ENCODE measurements around the gene TMTC4.
"Not testable (repeated sequence)": the region's sequence is repeated elsewhere in the genome, so short reads cannot be mapped to it uniquely, and the experiment has no call there.

TMTC4 gene

GRCh38 chr13:100689191-100689590 lies 14.6 kb upstream of the TMTC4 start:
- Histone ChIP-seq H3K27ac (ENCODE audit: low read length) (no peak overlapping the region), H3K36me3 (ENCODE audit: control insufficient read depth in 2 of 2, insufficient read depth in 2 of 2, low read length in 2 of 2) (no peaks in the 10 kb centered on the region), H3K27me3 (ENCODE audit: control insufficient read depth in 1 of 2, insufficient read depth in 2 of 2, low read length in 2 of 2) (no peaks in the 10 kb centered on the region), H3K4me1 (ENCODE audit: control insufficient read depth, insufficient read depth, low read length) (no peaks in the 10 kb centered on the region), H3K9me3 (ENCODE audit: control insufficient read depth in 2 of 2, low read length in 2 of 2) (peaks cover 0 to 2% of the 10 kb centered on the region in 2 donors), H3K9ac (ENCODE audit: low read length in 2 of 2) (no peak overlapping the region), H3K4me3 (ENCODE audit: low read length in 2 of 2) (no peak overlapping the region)

DNA sequence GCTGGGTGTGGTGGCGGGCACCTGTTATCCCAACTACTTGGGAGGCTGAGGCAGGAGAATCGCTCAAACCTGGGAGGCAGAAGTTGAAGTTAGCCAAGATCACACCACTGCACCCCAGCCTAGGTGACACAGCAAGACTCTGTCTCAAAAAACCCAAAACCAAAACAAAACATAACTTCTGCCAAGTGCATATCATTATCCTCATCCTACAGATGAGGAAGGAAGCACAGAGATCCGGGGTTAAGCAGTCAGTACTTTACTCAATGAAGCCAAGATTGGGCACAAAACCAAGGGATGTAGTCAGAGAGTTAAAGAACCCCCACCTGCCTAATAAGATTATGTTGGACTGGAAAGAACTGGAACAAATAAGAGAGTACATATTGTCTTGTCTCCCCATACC lies 5.5 kb upstream of the TMTC4 start:
- no peaks in the 10 kb centered on the region for H3K36me3 ChIP-seq (ENCODE audit: control insufficient read depth in 2 of 2, insufficient read depth in 2 of 2, low read length in 2 of 2)
- H3K27ac ChIP-seq (ENCODE audit: low read length) = no peak overlapping the region
- no peak overlapping the region for H3K9ac ChIP-seq (ENCODE audit: low read length in 2 of 2)
- H3K4me3 ChIP-seq (ENCODE audit: low read length in 2 of 2) = no peak overlapping the region
- H3K4me1 ChIP-seq (ENCODE audit: control insufficient read depth, insufficient read depth, low read length) = no peaks in the 10 kb centered on the region
- H3K27me3 ChIP-seq (ENCODE audit: control insufficient read depth in 1 of 2, insufficient read depth in 2 of 2, low read length in 2 of 2) = peaks cover 0 to 2% of the 10 kb centered on the region in 2 donors
- H3K9me3 ChIP-seq (ENCODE audit: control insufficient read depth in 2 of 2, low read length in 2 of 2) = no peaks in the 10 kb centered on the region

GRCh38 chr13:100677128-100677527 lies 2.5 kb upstream of the TMTC4 start:
- peaks cover 12% of the 10 kb centered on the region for H3K4me1 ChIP-seq (ENCODE audit: control insufficient read depth, insufficient read depth, low read length)
- not testable (repeated sequence) for H3K36me3 ChIP-seq (ENCODE audit: control insufficient read depth in 2 of 2, insufficient read depth in 2 of 2, low read length in 2 of 2); H3K4me3 ChIP-seq (ENCODE audit: low read length in 2 of 2); H3K27me3 ChIP-seq (ENCODE audit: control insufficient read depth in 1 of 2, insufficient read depth in 2 of 2, low read length in 2 of 2); H3K9ac ChIP-seq (ENCODE audit: low read length in 2 of 2); H3K27ac ChIP-seq (ENCODE audit: low read length); H3K9me3 ChIP-seq (ENCODE audit: control insufficient read depth in 2 of 2, low read length in 2 of 2)

GRCh38 chr13:100675661-100676129 lies 1.1 kb upstream of the TMTC4 start:
- Histone ChIP-seq H3K27ac (ENCODE audit: low read length) (no peak overlapping the region), H3K4me1 (ENCODE audit: control insufficient read depth, insufficient read depth, low read length) (peaks cover 12% of the 10 kb centered on the region), H3K9ac (ENCODE audit: low read length in 2 of 2) (peak overlapping the region in 1 of 2 donors; percentile 83), H3K4me3 (ENCODE audit: low read length in 2 of 2) (peak overlapping the region; percentile 88 to 89), H3K27me3 (ENCODE audit: control insufficient read depth in 1 of 2, insufficient read depth in 2 of 2, low read length in 2 of 2) (peaks cover 0 to 2% of the 10 kb centered on the region in 2 donors), H3K36me3 (ENCODE audit: control insufficient read depth in 2 of 2, insufficient read depth in 2 of 2, low read length in 2 of 2) (no peaks in the 10 kb centered on the region), H3K9me3 (ENCODE audit: control insufficient read depth in 2 of 2, low read length in 2 of 2) (no peaks in the 10 kb centered on the region)

- Histone ChIP-seq H3K9me3 (ENCODE audit: control insufficient read depth in 2 of 2, low read length in 2 of 2) (no peaks in the 10 kb centered on the region), H3K36me3 (ENCODE audit: control insufficient read depth in 2 of 2, insufficient read depth in 2 of 2, low read length in 2 of 2) (peaks cover under 1 to 3% of the 10 kb centered on the region in 2 donors), H3K9ac (ENCODE audit: low read length in 2 of 2) (peak overlapping the region; percentile 80 to 83), H3K4me1 (ENCODE audit: control insufficient read depth, insufficient read depth, low read length) (peaks cover 12% of the 10 kb centered on the region), H3K27ac (ENCODE audit: low read length) (peak overlapping the region; percentile 49), H3K4me3 (ENCODE audit: low read length in 2 of 2) (peak overlapping the region; percentile 88 to 89), H3K27me3 (ENCODE audit: control insufficient read depth in 1 of 2, insufficient read depth in 2 of 2, low read length in 2 of 2) (peaks cover 0 to 2% of the 10 kb centered on the region in 2 donors)
These were observed 471 bp upstream of the TMTC4 start for GRCh38 chr13:100674872-100675660.

DNA sequence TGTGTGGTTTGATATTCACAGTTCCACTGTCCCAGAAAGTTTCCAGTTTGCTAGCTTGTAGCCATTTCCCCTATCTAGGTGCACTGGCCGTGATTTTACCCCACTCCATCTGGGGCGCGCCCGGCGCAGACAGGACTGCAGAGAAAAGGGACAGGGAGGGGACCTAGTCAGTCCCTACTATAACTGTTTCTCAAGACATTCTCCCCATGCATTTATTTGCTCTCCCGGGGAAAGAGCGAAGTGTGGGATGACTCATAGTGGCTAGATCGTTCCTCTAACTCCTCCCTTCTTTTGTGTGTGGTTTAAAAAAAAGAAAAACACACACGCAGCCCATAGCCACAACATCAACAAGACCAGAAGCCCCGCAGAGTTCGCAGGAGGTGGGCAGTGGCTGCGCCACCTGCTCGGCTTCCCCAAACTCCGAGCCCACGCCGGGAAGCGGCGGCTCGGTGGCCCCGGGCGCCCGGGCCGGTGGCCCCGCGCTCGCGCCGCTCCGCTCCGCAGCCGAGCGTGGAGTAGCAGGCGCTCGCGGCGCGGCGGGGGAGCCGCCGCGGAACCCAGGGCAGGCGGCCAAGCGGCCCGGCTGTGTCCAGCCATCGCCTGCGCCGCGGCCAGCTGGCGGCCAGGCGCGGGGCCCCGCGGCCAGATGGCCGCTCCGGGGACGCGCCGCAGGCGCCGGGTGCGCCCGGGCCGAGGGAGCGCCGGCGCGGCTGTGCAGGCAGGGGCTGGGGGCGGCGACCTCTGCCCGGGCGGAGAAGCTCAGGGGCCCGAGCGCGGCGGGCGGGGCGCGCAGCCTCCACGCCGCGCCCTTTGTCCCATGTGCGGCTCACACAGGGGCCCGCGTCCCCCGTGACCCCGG lies 653 bp downstream of the TMTC4 start:
- H3K27ac ChIP-seq (ENCODE audit: low read length) = peak overlapping the region; percentile 31
- H3K9ac ChIP-seq (ENCODE audit: low read length in 2 of 2) = peak overlapping the region; percentile 58 to 63
- H3K36me3 ChIP-seq (ENCODE audit: control insufficient read depth in 2 of 2, insufficient read depth in 2 of 2, low read length in 2 of 2) = peaks cover 4 to 5% of the 10 kb centered on the region in 2 donors
- H3K27me3 ChIP-seq (ENCODE audit: control insufficient read depth in 1 of 2, insufficient read depth in 2 of 2, low read length in 2 of 2) = no peaks in the 10 kb centered on the region
- peaks cover 12% of the 10 kb centered on the region for H3K4me1 ChIP-seq (ENCODE audit: control insufficient read depth, insufficient read depth, low read length)
- H3K4me3 ChIP-seq (ENCODE audit: low read length in 2 of 2) = peak overlapping the region; percentile 71 to 88
- no peaks in the 10 kb centered on the region for H3K9me3 ChIP-seq (ENCODE audit: control insufficient read depth in 2 of 2, low read length in 2 of 2)

GRCh38 chr13:100673376-100673712 lies 1.3 kb downstream of the TMTC4 start:
- Histone ChIP-seq H3K27ac (ENCODE audit: low read length) (peak overlapping the region; percentile 31), H3K4me1 (ENCODE audit: control insufficient read depth, insufficient read depth, low read length) (peaks cover 12% of the 10 kb centered on the region), H3K36me3 (ENCODE audit: control insufficient read depth in 2 of 2, insufficient read depth in 2 of 2, low read length in 2 of 2) (peaks cover 7 to 8% of the 10 kb centered on the region in 2 donors), H3K27me3 (ENCODE audit: control insufficient read depth in 1 of 2, insufficient read depth in 2 of 2, low read length in 2 of 2) (no peaks in the 10 kb centered on the region), H3K4me3 (ENCODE audit: low read length in 2 of 2) (peak overlapping the region; percentile 71 to 88), H3K9ac (ENCODE audit: low read length in 2 of 2) (peak overlapping the region; percentile 47 to 58), H3K9me3 (ENCODE audit: control insufficient read depth in 2 of 2, low read length in 2 of 2) (no peaks in the 10 kb centered on the region)

GRCh38 chr13:100671389-100672182 lies 3.0 kb downstream of the TMTC4 start:
- H3K36me3 ChIP-seq (ENCODE audit: control insufficient read depth in 2 of 2, insufficient read depth in 2 of 2, low read length in 2 of 2) = peaks cover 15 to 17% of the 10 kb centered on the region in 2 donors
- H3K9ac ChIP-seq (ENCODE audit: low read length in 2 of 2) = no peak overlapping the region
- peaks cover 12% of the 10 kb centered on the region for H3K4me1 ChIP-seq (ENCODE audit: control insufficient read depth, insufficient read depth, low read length)
- H3K27me3 ChIP-seq (ENCODE audit: control insufficient read depth in 1 of 2, insufficient read depth in 2 of 2, low read length in 2 of 2) = no peaks in the 10 kb centered on the region
- H3K4me3 ChIP-seq (ENCODE audit: low read length in 2 of 2) = no peak overlapping the region
- H3K9me3 ChIP-seq (ENCODE audit: control insufficient read depth in 2 of 2, low read length in 2 of 2) = no peaks in the 10 kb centered on the region
- no peak overlapping the region for H3K27ac ChIP-seq (ENCODE audit: low read length)

GRCh38 chr13:100668408-100668807 lies 6.2 kb downstream of the TMTC4 start:
- no peaks in the 10 kb centered on the region for H3K27me3 ChIP-seq (ENCODE audit: control insufficient read depth in 1 of 2, insufficient read depth in 2 of 2, low read length in 2 of 2)
- peaks cover 33 to 40% of the 10 kb centered on the region in 2 donors for H3K36me3 ChIP-seq (ENCODE audit: control insufficient read depth in 2 of 2, insufficient read depth in 2 of 2, low read length in 2 of 2)
- no peak overlapping the region for H3K9ac ChIP-seq (ENCODE audit: low read length in 2 of 2)
- H3K4me1 ChIP-seq (ENCODE audit: control insufficient read depth, insufficient read depth, low read length) = peaks cover 7% of the 10 kb centered on the region
- H3K27ac ChIP-seq (ENCODE audit: low read length) = no peak overlapping the region
- no peaks in the 10 kb centered on the region for H3K9me3 ChIP-seq (ENCODE audit: control insufficient read depth in 2 of 2, low read length in 2 of 2)
- H3K4me3 ChIP-seq (ENCODE audit: low read length in 2 of 2) = no peak overlapping the region

GRCh38 chr13:100667894-100668293 lies 6.7 kb downstream of the TMTC4 start:
- H3K27ac ChIP-seq (ENCODE audit: low read length) = no peak overlapping the region
- H3K4me1 ChIP-seq (ENCODE audit: control insufficient read depth, insufficient read depth, low read length) = peaks cover 4% of the 10 kb centered on the region
- no peak overlapping the region for H3K9ac ChIP-seq (ENCODE audit: low read length in 2 of 2)
- H3K9me3 ChIP-seq (ENCODE audit: control insufficient read depth in 2 of 2, low read length in 2 of 2) = no peaks in the 10 kb centered on the region
- H3K4me3 ChIP-seq (ENCODE audit: low read length in 2 of 2) = no peak overlapping the region
- H3K27me3 ChIP-seq (ENCODE audit: control insufficient read depth in 1 of 2, insufficient read depth in 2 of 2, low read length in 2 of 2) = no peaks in the 10 kb centered on the region
- peaks cover 37 to 45% of the 10 kb centered on the region in 2 donors for H3K36me3 ChIP-seq (ENCODE audit: control insufficient read depth in 2 of 2, insufficient read depth in 2 of 2, low read length in 2 of 2)

Data from stomach smooth muscle (tissue), 2 donors.